Loucy (cell line): ENCODE data around the gene OSBPL9.

Experiments used
- H2AFZ ChIP-seq: fragments of 200-600 bp; sonication (generic); 2 replicates; pipeline ENCODE4 v1.6.0; 2016; ENCODE audit warnings: antibody characterized with exemption, mild to moderate bottlenecking, low read length, moderate library complexity
- H3F3A ChIP-seq: fragments of 200-600 bp; 2 replicates; pipeline ENCODE4 v1.6.0; 2016; ENCODE audit warnings: antibody characterized with exemption, low read depth, mild to moderate bottlenecking
- H3K27me3 ChIP-seq: fragments of 200-600 bp; sonication (generic); 2 replicates; pipeline ENCODE4 v1.6.1; 2014; ENCODE audit warnings: low read length, mild to moderate bottlenecking; ENCODE audit not compliant: insufficient read depth, poor library complexity, severe bottlenecking
- H3K36me3 ChIP-seq: fragments of 200-600 bp; sonication (generic); 2 replicates; pipeline ENCODE4 v1.6.1; 2016; ENCODE audit warnings: low read length; ENCODE audit not compliant: insufficient read depth
- H3K4me1 ChIP-seq: fragments of 200-600 bp; sonication (generic); 2 replicates; pipeline ENCODE4 v1.5.1; 2014; ENCODE audit warnings: low read length, mild to moderate bottlenecking; ENCODE audit not compliant: insufficient read depth, poor library complexity, severe bottlenecking
- H3K4me2 ChIP-seq: fragments of 200-600 bp; sonication (generic); 2 replicates; pipeline ENCODE4 v1.6.0; 2014; ENCODE audit warnings: antibody characterized with exemption, low read length, low read depth, mild to moderate bottlenecking; ENCODE audit not compliant: poor library complexity, severe bottlenecking
- H3K4me3 ChIP-seq: fragments of 200-600 bp; sonication (generic); 2 replicates; pipeline ENCODE4 v1.5.1; 2014; ENCODE audit warnings: low read length, mild to moderate bottlenecking, mixed read lengths; ENCODE audit not compliant: poor library complexity, severe bottlenecking
- H3K79me2 ChIP-seq: fragments of 200-600 bp; sonication (generic); 2 replicates; pipeline ENCODE4 v1.6.1; 2014; ENCODE audit warnings: low read length; ENCODE audit not compliant: insufficient read depth
- H3K9ac ChIP-seq: fragments of 200-600 bp; sonication (generic); 2 replicates; pipeline ENCODE4 v1.6.0; 2014; ENCODE audit warnings: mild to moderate bottlenecking, low read depth, low read length, moderate library complexity; ENCODE audit not compliant: poor library complexity, severe bottlenecking
- H3K9me2 ChIP-seq: fragments of 200-600 bp; sonication (generic); replicated peaks from 2 replicates; pipeline ENCODE4 v1.6.1; 2016; ENCODE audit warnings: low read depth, low read length, mixed read lengths
- H3K9me3 ChIP-seq: fragments of 200-600 bp; sonication (generic); 2 replicates; pipeline ENCODE4 v1.6.1; 2014; ENCODE audit warnings: mild to moderate bottlenecking, antibody characterized with exemption, low read length, low read depth; ENCODE audit not compliant: insufficient read depth
- H4K20me1 ChIP-seq: fragments of 200-600 bp; sonication (generic); 2 replicates; pipeline ENCODE4 v1.6.0; 2014; ENCODE audit warnings: antibody characterized with exemption, low read length, mild to moderate bottlenecking; ENCODE audit not compliant: insufficient read depth, poor library complexity, severe bottlenecking
- EZH2phosphoT487 ChIP-seq: fragments of 200-600 bp; IDR thresholded peaks from 2 replicates; pipeline ENCODE4 v1.6.1; 2018; ENCODE audit warnings: antibody characterized with exemption, mild to moderate bottlenecking, moderate library complexity, borderline replicate concordance
- TF ChIP-seq, protein P1 (sequence below): fragments of 200-600 bp; sonication (generic); conservative IDR thresholded peaks from 2 replicates; pipeline ENCODE4 v1.5.1; 2014; ENCODE audit warnings: mild to moderate bottlenecking, antibody characterized with exemption, low read length

Gene OSBPL9

DNA sequence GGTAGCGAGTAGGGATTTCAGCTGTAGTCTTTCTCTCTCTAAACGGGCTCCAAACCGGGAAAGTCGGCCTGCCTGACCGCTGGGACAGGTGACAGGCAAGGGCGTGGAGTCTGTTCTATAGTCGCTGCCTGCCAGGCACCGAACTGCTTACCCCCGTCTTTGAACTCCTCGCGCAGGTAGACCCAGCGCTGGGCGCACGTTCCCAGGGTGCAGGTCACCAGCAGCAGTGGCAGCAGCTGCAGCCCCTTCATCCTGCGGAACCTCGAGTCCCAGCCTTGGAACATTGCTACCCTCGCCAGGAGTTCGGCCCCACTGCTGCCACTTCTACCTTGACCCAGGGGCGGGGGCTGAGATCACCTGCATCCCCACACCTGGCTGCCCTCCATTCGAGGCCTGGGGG lies 22.2 kb upstream of the OSBPL9 start:
- no peak overlapping the region for H2AFZ ChIP-seq
- H3K79me2 ChIP-seq: no peaks in the 10 kb centered on the region
- H3K36me3 ChIP-seq: no peaks in the 10 kb centered on the region
- H3K27me3 ChIP-seq: no peaks in the 10 kb centered on the region
- no peaks in the 10 kb centered on the region for H3K9me3 ChIP-seq
- TF ChIP-seq EZH2phosphoT487: no peak
- TF ChIP-seq, protein P1, sequence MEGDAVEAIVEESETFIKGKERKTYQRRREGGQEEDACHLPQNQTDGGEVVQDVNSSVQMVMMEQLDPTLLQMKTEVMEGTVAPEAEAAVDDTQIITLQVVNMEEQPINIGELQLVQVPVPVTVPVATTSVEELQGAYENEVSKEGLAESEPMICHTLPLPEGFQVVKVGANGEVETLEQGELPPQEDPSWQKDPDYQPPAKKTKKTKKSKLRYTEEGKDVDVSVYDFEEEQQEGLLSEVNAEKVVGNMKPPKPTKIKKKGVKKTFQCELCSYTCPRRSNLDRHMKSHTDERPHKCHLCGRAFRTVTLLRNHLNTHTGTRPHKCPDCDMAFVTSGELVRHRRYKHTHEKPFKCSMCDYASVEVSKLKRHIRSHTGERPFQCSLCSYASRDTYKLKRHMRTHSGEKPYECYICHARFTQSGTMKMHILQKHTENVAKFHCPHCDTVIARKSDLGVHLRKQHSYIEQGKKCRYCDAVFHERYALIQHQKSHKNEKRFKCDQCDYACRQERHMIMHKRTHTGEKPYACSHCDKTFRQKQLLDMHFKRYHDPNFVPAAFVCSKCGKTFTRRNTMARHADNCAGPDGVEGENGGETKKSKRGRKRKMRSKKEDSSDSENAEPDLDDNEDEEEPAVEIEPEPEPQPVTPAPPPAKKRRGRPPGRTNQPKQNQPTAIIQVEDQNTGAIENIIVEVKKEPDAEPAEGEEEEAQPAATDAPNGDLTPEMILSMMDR: no peak
- H3K9me2 ChIP-seq: no peaks in the 10 kb centered on the region
- no peaks in the 10 kb centered on the region for H3K4me1 ChIP-seq
- no peak overlapping the region for H3K4me2 ChIP-seq
- no peak overlapping the region for H3K9ac ChIP-seq
- no peaks in the 10 kb centered on the region for H4K20me1 ChIP-seq
- H3K4me3 ChIP-seq: no peak overlapping the region
- no peaks in the 10 kb centered on the region for H3F3A ChIP-seq

DNA sequence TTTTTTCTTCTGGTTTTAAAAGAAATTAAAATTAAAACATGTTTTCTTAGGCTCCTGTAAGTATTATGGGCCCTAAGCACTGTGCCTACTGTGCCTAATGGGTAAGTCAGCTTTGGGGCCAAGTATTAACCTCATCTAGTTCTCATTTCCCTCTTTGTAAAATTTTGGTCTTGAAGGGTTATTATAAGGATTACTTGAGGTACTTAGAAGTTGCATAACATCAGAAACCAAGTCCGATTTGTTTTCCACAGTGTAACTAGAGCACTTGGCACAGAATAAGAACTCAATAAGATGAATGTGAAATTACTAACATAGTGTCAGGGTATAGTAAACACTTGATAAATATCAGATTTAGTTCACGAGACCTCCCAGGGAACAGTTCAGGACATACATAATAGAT lies 16.4 kb upstream of the OSBPL9 start:
- Histone ChIP-seq H3K4me3 (no peak overlapping the region), H3K9ac (no peak overlapping the region), H3K4me1 (no peaks in the 10 kb centered on the region), H3K9me2 (no peaks in the 10 kb centered on the region), H3K9me3 (no peaks in the 10 kb centered on the region), H3K4me2 (no peak overlapping the region), H3F3A (no peaks in the 10 kb centered on the region), H3K27me3 (no peaks in the 10 kb centered on the region), H2AFZ (no peak overlapping the region), H3K36me3 (no peaks in the 10 kb centered on the region), H4K20me1 (no peaks in the 10 kb centered on the region), H3K79me2 (no peaks in the 10 kb centered on the region)
- no peak for TF ChIP-seq EZH2phosphoT487
- TF ChIP-seq, protein P1: no peak

DNA sequence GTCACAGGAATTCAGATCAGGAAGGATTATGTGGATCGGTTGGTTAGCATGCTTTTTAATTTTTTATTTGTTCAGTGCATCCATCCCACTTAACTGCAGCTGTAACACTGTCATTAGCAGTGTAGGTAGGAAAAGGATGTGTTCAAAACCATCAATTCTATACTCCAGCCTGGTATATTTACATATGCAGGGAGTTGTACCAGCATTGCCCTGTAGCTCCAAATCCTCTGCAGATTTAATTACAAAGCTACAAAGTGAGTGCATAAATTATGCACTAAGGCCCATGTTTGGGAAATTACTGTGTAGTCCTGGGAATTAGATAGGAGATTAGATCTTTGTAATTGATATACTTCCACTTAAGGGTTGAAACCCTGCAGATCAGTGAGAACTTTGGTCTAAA lies 15.9 kb upstream of the OSBPL9 start:
- H4K20me1 ChIP-seq: no peaks in the 10 kb centered on the region
- H3K9me2 ChIP-seq: no peaks in the 10 kb centered on the region
- H3K4me2 ChIP-seq: no peak overlapping the region
- no peak overlapping the region for H3K9ac ChIP-seq
- H3F3A ChIP-seq: no peaks in the 10 kb centered on the region
- no peaks in the 10 kb centered on the region for H3K9me3 ChIP-seq
- H3K36me3 ChIP-seq: no peaks in the 10 kb centered on the region
- H3K4me1 ChIP-seq: no peaks in the 10 kb centered on the region
- TF ChIP-seq EZH2phosphoT487: no peak
- TF ChIP-seq, protein P1: no peak
- no peak overlapping the region for H3K4me3 ChIP-seq
- no peaks in the 10 kb centered on the region for H3K79me2 ChIP-seq
- no peaks in the 10 kb centered on the region for H3K27me3 ChIP-seq
- H2AFZ ChIP-seq: no peak overlapping the region
